Heart left ventricle (tissue), 13 donors: ENCODE results near the gene JPH4.

Experiments
- POLR2A ChIP-seq, 2 donors: fragments of 450-650 bp; IDR thresholded peaks; one replicate each; pipeline ENCODE4 v1.6.1; 2017; ENCODE audit warnings: antibody characterized with exemption in 2 of 2, mild to moderate bottlenecking in 2 of 2, moderate library complexity in 2 of 2
- TF ChIP-seq, protein P1 (sequence below), 12 donors: fragments of 200-600 bp; sonication (generic) in 4 of 12; IDR thresholded peaks; one replicate each; pipeline versions ENCODE4 v1.5.0 to v1.8.0; 2018 to 2022; ENCODE audit warnings: antibody characterized with exemption in 12 of 12, mild to moderate bottlenecking in 5 of 12
- donor health status: ischemic (EF 13 %, LVEDD 7.1; RV severe dilation, severe dysfunction).
- donor health status: DM: no; HTN: yes; CAD: no.
- donor health status: DM: no; HTN: no; CAD: no.
- donor health status: ischemic (EF 25% LVEDD 6.9; RV normal size, moderate dysfunction).
- donor health status: ischemic (EF 25% LVEDD 5.7; RV mildly dilated, moderate dysfunction).
- donor health status: ischemic (EF 35%, LVEDD 5.7; RV mildly dilated, moderate dysfunction).
- donor health status: nonischemic (EF 11% LVEDD 7.7; RV severe dilation, severe dysfunction).
- donor health status: DM: yes; HTN: yes; CAD: no.
- donor health status: PGD.
- donor health status: ischemic (EF 29% LVEDD 5.4; RV normal size, mild dysfunction).
- donor health status: nonischemic (EF 23%, LVEDD 6.1; RV moderate dilation, normal function).

DNA sequence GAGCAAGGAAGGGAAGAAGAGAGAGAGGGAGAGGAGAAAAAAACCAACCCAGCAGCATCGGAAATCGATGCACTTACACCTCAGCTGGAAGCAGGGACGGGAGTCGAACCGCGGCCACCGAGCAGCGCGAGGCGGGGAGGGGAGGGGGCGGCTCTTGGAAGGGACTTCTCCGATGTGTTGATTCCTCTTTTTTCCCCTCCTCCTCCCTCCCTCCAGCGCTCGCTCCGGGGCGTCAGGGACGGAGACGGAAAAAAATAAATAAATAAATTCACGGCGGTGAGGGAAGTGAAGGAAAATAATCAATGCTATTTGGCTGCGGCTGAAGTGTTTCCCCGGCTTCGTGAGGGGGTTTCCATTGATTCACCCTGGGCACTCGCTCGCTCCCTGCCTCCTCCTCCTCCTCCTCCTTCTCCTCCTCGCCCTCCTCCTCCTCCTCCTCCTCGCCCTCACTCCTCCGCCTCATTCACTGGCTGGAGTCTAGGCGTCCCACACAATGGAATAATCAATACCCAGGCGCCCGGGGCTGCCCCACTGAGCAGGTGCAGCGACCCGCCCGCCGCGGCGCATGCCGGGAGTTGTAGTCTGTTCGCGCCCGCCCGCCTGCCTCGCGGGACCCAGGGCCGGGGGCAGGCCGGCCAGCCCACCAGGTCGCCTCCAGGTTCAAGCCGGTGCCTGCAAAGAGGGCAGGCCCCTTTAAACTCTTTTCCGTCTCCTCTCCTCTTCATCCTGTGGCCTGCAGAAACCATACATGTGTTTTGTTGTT lies 27.1 kb downstream of the JPH4 start, which contains the start of gene ZFHX2:
- TF ChIP-seq, protein P1, sequence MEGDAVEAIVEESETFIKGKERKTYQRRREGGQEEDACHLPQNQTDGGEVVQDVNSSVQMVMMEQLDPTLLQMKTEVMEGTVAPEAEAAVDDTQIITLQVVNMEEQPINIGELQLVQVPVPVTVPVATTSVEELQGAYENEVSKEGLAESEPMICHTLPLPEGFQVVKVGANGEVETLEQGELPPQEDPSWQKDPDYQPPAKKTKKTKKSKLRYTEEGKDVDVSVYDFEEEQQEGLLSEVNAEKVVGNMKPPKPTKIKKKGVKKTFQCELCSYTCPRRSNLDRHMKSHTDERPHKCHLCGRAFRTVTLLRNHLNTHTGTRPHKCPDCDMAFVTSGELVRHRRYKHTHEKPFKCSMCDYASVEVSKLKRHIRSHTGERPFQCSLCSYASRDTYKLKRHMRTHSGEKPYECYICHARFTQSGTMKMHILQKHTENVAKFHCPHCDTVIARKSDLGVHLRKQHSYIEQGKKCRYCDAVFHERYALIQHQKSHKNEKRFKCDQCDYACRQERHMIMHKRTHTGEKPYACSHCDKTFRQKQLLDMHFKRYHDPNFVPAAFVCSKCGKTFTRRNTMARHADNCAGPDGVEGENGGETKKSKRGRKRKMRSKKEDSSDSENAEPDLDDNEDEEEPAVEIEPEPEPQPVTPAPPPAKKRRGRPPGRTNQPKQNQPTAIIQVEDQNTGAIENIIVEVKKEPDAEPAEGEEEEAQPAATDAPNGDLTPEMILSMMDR (IDR thresholded peaks at IDR 0.05), result no peak
- TF ChIP-seq POLR2A (IDR thresholded peaks at IDR 0.05), result peak in 1 of 2 donors; percentile 47
